H9 (cell line): Measurements from ENCODE around the gene CTCFL. TPM values are rescaled to one million over a fixed set of nuclear protein-coding genes. Genes with fewer than 3 reads are reported as not detected.

ENCODE experiments used
- DNase-seq: peaks from one replicate; pipeline ENCODE4 v3.0.0-alpha.2; 2017
- H2AFZ ChIP-seq: one replicate; pipeline ENCODE4 v1.6.1; 2013; ENCODE audit warnings: mild to moderate bottlenecking, low read length, control low read depth, moderate library complexity
- H2AK5ac ChIP-seq: 2 replicates; pipeline ENCODE4 v1.6.1; 2013; ENCODE audit warnings: low read length, control low read depth, mixed read lengths; ENCODE audit not compliant: insufficient read length
- H2BK120ac ChIP-seq: one replicate; pipeline ENCODE4 v1.6.1; 2013; ENCODE audit warnings: low read depth, mild to moderate bottlenecking, low read length, control low read depth, inconsistent platforms; ENCODE audit not compliant: poor library complexity, severe bottlenecking
- H2BK12ac ChIP-seq: 2 replicates; pipeline ENCODE4 v1.6.1; 2013; ENCODE audit warnings: low read length, control low read depth, mixed read lengths, low read depth; ENCODE audit not compliant: insufficient read length
- H2BK15ac ChIP-seq: 2 replicates; pipeline ENCODE4 v1.6.1; 2013; ENCODE audit warnings: low read depth, low read length, control low read depth
- H2BK20ac ChIP-seq: one replicate; pipeline ENCODE4 v1.6.1; 2013; ENCODE audit warnings: low read depth, mild to moderate bottlenecking, low read length, control low read depth, inconsistent platforms; ENCODE audit not compliant: poor library complexity, severe bottlenecking
- H2BK5ac ChIP-seq: 2 replicates; pipeline ENCODE4 v1.6.1; 2013; ENCODE audit warnings: low read length, control low read depth, mixed read lengths; ENCODE audit not compliant: insufficient read length
- H3K14ac ChIP-seq: 2 replicates; pipeline ENCODE4 v1.6.1; 2013; ENCODE audit warnings: low read length, control low read depth; ENCODE audit not compliant: insufficient read depth
- H3K18ac ChIP-seq: 2 replicates; pipeline ENCODE4 v1.6.1; 2013; ENCODE audit warnings: low read depth, mild to moderate bottlenecking, mixed read lengths, low read length, control low read depth; ENCODE audit not compliant: insufficient read length
- H3K23ac ChIP-seq: 2 replicates; pipeline ENCODE4 v1.6.1; 2013; ENCODE audit warnings: low read length, control low read depth, mixed read lengths, low read depth; ENCODE audit not compliant: insufficient read length
- H3K23me2 ChIP-seq: 2 replicates; pipeline ENCODE4 v1.6.1; 2013; ENCODE audit warnings: low read depth, mild to moderate bottlenecking, mixed read lengths, low read length, control low read depth; ENCODE audit not compliant: insufficient read length, poor library complexity, severe bottlenecking
- H3K27ac ChIP-seq: 2 replicates; pipeline ENCODE4 v1.5.1; 2013; ENCODE audit warnings: low read length, control low read depth, mixed read lengths, low read depth; ENCODE audit not compliant: insufficient read length
- H3K27me3 ChIP-seq: 2 replicates; pipeline ENCODE4 v1.6.1; 2013; ENCODE audit warnings: low read length, control low read depth, inconsistent platforms; ENCODE audit not compliant: insufficient read depth
- H3K4ac ChIP-seq: 2 replicates; pipeline ENCODE4 v1.6.1; 2013; ENCODE audit warnings: low read depth, mild to moderate bottlenecking, control low read depth, inconsistent platforms, low read length, moderate library complexity
- H3K4me1 ChIP-seq: 2 replicates; pipeline ENCODE4 v1.6.1; 2013; ENCODE audit warnings: low read length, control low read depth, inconsistent platforms; ENCODE audit not compliant: insufficient read depth
- H3K4me2 ChIP-seq: 2 replicates; pipeline ENCODE4 v1.6.1; 2013; ENCODE audit warnings: low read length, control low read depth, mixed read lengths; ENCODE audit not compliant: insufficient read length, insufficient read depth
- H3K56ac ChIP-seq: 2 replicates; pipeline ENCODE4 v1.6.1; 2013; ENCODE audit warnings: low read depth, mild to moderate bottlenecking, mixed read lengths, low read length, control low read depth; ENCODE audit not compliant: insufficient read length
- H3K79me1 ChIP-seq: 2 replicates; pipeline ENCODE4 v1.6.1; 2013; ENCODE audit warnings: low read depth, mild to moderate bottlenecking, moderate library complexity, low read length, control low read depth, inconsistent platforms; ENCODE audit not compliant: insufficient read depth, poor library complexity, severe bottlenecking
- H3K79me2 ChIP-seq: 2 replicates; pipeline ENCODE4 v1.6.1; 2013; ENCODE audit warnings: low read length, control low read depth, inconsistent platforms; ENCODE audit not compliant: insufficient read depth
- H3K9ac ChIP-seq: 2 replicates; pipeline ENCODE4 v1.6.1; 2013; ENCODE audit warnings: low read length, control low read depth, mixed read lengths; ENCODE audit not compliant: insufficient read length; ENCODE audit errors: extremely low read depth
- H3K9me3 ChIP-seq: one replicate; pipeline ENCODE4 v1.6.1; 2013; ENCODE audit warnings: low read depth, low read length, inconsistent platforms; ENCODE audit not compliant: control insufficient read depth
- H3T11ph ChIP-seq: one replicate; pipeline ENCODE4 v1.6.1; 2013; ENCODE audit warnings: mild to moderate bottlenecking, low read length, control low read depth, inconsistent platforms
- H4K20me1 ChIP-seq: one replicate; pipeline ENCODE4 v1.6.1; 2013; ENCODE audit not compliant: control insufficient read depth, insufficient read length, insufficient read depth
- H4K5ac ChIP-seq: 2 replicates; pipeline ENCODE4 v1.6.1; 2013; ENCODE audit warnings: low read depth, mild to moderate bottlenecking, mixed read lengths, low read length, control low read depth; ENCODE audit not compliant: insufficient read length
- H4K8ac ChIP-seq: replicated peaks from 2 replicates; pipeline ENCODE4 v1.6.1; 2013; ENCODE audit warnings: low read length, control low read depth, mixed read lengths, low read depth; ENCODE audit not compliant: insufficient read length
- H4K91ac ChIP-seq: 2 replicates; pipeline ENCODE4 v1.6.1; 2013; ENCODE audit warnings: low read depth, mild to moderate bottlenecking, moderate library complexity, mixed read lengths, low read length, control low read depth; ENCODE audit not compliant: insufficient read length
- H3K27ac Mint-ChIP-seq, 3 experiments: 2 replicates in 2 of 3; 3 replicates in 1 of 3; pipeline ENCODE4 v1.8.0; 2020 to 2021; ENCODE audit warnings: mixed read lengths in 3 of 3, mild to moderate bottlenecking in 1 of 3, moderate library complexity in 1 of 3
- H3K27me3 Mint-ChIP-seq: 2 replicates; pipeline ENCODE4 v1.8.0; 2021; ENCODE audit warnings: low read depth, mild to moderate bottlenecking, moderate library complexity, mixed read lengths
- H3K36me3 Mint-ChIP-seq, 3 experiments: 2 replicates in 2 of 3; 3 replicates in 1 of 3; pipeline ENCODE4 v1.8.0; 2020 to 2021; ENCODE audit warnings: low read depth in 3 of 3, mixed read lengths in 3 of 3; ENCODE audit not compliant: insufficient read depth in 1 of 3
- H3K4me1 Mint-ChIP-seq, 2 experiments: 2 replicates each; pipeline ENCODE4 v1.8.0; 2020; ENCODE audit warnings: mixed read lengths in 2 of 2
- H3K4me3 Mint-ChIP-seq, 2 experiments: 2 replicates in 1 of 2; 3 replicates in 1 of 2; pipeline ENCODE4 v1.8.0; 2020 to 2021; ENCODE audit warnings: mild to moderate bottlenecking in 2 of 2, mixed read lengths in 2 of 2, moderate library complexity in 1 of 2
- H3K9me3 Mint-ChIP-seq, 2 experiments: 2 replicates in 1 of 2; 3 replicates in 1 of 2; pipeline ENCODE4 v1.8.0; 2020; ENCODE audit warnings: mild to moderate bottlenecking in 2 of 2, mixed read lengths in 2 of 2, moderate library complexity in 1 of 2
- WGBS: extraction: QIAGEN DNeasy Blood & Tissue Kit; methylation state at CpG from one replicate; pipeline ENCODE4 v1.1.7; 2013; ENCODE audit warnings: missing lambda C conversion rate, low lambda C conversion rate, mixed read lengths; ENCODE audit not compliant: insufficient read length; ENCODE audit errors: extremely low coverage; 5-methylcytosine and 5-hydroxymethylcytosine counted together
- total RNA-seq: library from RNA; stranded (reverse); gene quantifications from 2 replicates; pipeline ENCODE4 v1.2.1, GENCODE V29; 2021
- TF ChIP-seq, protein P1 (sequence below): fragments of 200-600 bp; sonication (generic); conservative IDR thresholded peaks from 3 replicates; pipeline ENCODE4 v1.8.0; 2021; ENCODE audit warnings: antibody characterized with exemption, mild to moderate bottlenecking

The CTCFL gene
- total RNA-seq, 1 experiment from 2014 or later = 0.90 TPM

DNA sequence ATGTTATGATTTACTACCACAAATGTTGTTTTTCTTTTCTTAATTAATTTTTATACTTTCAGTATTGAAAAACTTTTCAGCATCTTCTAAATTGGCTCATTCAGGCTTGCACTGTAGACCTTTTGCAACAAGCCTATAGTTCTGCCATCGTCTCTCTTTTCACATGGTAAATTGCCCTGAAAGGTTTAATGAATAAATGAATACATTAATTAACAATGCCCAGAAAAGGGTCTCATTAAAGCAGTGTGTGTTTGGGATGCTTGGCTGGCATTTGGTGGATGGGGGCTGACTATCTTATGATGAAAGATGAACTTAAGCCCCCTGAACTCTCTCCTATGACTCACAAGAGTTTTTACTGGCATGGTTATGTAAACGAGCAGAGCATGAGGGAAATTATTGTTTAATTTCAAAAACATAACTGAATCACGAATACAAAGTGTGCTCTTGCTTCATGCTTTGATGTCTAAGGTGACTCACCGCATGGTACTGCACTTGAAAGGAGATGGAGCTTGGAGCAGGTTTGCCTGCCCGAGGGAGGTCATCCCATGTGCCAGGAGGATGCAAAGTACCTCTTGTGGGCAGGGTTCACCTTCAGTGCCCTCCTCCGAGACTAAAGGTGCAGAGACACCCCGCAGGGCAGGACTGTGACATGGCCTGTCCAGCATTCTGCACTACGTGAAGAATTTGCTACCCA, 22.2 kb upstream of the CTCFL start:
- Histone ChIP-seq H3K27ac (no peak overlapping the region), H3K27me3 (no peaks in the 10 kb centered on the region; the same call in none of the 2 replicates), H3K18ac (no peak overlapping the region), H4K20me1 (no peaks in the 10 kb centered on the region), H2BK20ac (no peak overlapping the region), H4K91ac (no peak overlapping the region), H2BK5ac (no peak overlapping the region), H3K4ac (no peak overlapping the region), H3K14ac (no peak overlapping the region), H2BK12ac (no peak overlapping the region), H2BK15ac (no peak overlapping the region), H3K9me3 (no peaks in the 10 kb centered on the region), H2AFZ (no peak overlapping the region), H2BK120ac (no peak overlapping the region), H3K23ac (no peak overlapping the region), H4K8ac (no peak overlapping the region), H3K4me2 (no peak overlapping the region), H3T11ph (no peak overlapping the region), H3K23me2 (no peaks in the 10 kb centered on the region), H4K5ac (no peak overlapping the region), H2AK5ac (no peak overlapping the region), H3K79me1 (no peaks in the 10 kb centered on the region), H3K4me1 (no peaks in the 10 kb centered on the region), H3K56ac (no peak overlapping the region), H3K9ac (no peak overlapping the region), H3K79me2 (no peaks in the 10 kb centered on the region)
- TF ChIP-seq, protein P1, sequence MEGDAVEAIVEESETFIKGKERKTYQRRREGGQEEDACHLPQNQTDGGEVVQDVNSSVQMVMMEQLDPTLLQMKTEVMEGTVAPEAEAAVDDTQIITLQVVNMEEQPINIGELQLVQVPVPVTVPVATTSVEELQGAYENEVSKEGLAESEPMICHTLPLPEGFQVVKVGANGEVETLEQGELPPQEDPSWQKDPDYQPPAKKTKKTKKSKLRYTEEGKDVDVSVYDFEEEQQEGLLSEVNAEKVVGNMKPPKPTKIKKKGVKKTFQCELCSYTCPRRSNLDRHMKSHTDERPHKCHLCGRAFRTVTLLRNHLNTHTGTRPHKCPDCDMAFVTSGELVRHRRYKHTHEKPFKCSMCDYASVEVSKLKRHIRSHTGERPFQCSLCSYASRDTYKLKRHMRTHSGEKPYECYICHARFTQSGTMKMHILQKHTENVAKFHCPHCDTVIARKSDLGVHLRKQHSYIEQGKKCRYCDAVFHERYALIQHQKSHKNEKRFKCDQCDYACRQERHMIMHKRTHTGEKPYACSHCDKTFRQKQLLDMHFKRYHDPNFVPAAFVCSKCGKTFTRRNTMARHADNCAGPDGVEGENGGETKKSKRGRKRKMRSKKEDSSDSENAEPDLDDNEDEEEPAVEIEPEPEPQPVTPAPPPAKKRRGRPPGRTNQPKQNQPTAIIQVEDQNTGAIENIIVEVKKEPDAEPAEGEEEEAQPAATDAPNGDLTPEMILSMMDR = no peak
- H3K27me3 Mint-ChIP-seq = peaks cover 15% of the 10 kb centered on the region
- no CpG with 5 or more reads among the region's 8 CpGs for WGBS
- peaks cover 14 to 16% of the 10 kb centered on the region in 2 experiments for H3K4me1 Mint-ChIP-seq
- H3K36me3 Mint-ChIP-seq = no peaks in the 10 kb centered on the region
- no peak for DNase-seq
- no peaks in the 10 kb centered on the region; a peak in 1 of 5 replicates for H3K9me3 Mint-ChIP-seq
- H3K27ac Mint-ChIP-seq = no peak overlapping the region
- H3K4me3 Mint-ChIP-seq = no peak overlapping the region
